CD4-positive, CD25-positive, alpha-beta regulatory T cell (primary cell): ENCODE results near the gene YARS1. TPM values are rescaled to one million over a fixed set of nuclear protein-coding genes. Genes with fewer than 3 reads are reported as not detected.

Experiments
- ATAC-seq, 2 donors: fragments of 150-1000 bp; cut with Tn5 transposase; one replicate each; pipeline ENCODE4 v1.10.0; 2021; ENCODE audit warnings: low read depth in 2 of 2, moderate number of reproducible peaks in 2 of 2, moderate library complexity in 1 of 2
- DNase-seq, 3 donors: peaks; one replicate each; pipeline versions ENCODE4 v3.0.0 to v3.0.0-alpha.2; 2012 to 2022; ENCODE audit warnings: mixed read lengths in 1 of 3
- H3K27ac ChIP-seq: one replicate; pipeline ENCODE4 v1.7.0; 2013; ENCODE audit warnings: mild to moderate bottlenecking, low read length; ENCODE audit not compliant: insufficient read depth, poor library complexity, severe bottlenecking
- H3K27me3 ChIP-seq: one replicate; pipeline ENCODE4 v1.7.0; 2013; ENCODE audit warnings: low read length; ENCODE audit not compliant: control insufficient read depth, insufficient read depth
- H3K36me3 ChIP-seq: one replicate; pipeline ENCODE4 v1.7.0; 2013; ENCODE audit warnings: mild to moderate bottlenecking, low read length, moderate library complexity; ENCODE audit not compliant: control insufficient read depth, insufficient read depth
- H3K4me1 ChIP-seq: 2 replicates; pipeline ENCODE4 v1.7.0; 2013; ENCODE audit warnings: mild to moderate bottlenecking, low read length; ENCODE audit not compliant: insufficient read depth, control insufficient read depth, poor library complexity, severe bottlenecking
- H3K4me3 ChIP-seq: one replicate; pipeline ENCODE4 v1.7.0; 2013; ENCODE audit warnings: low read depth, mild to moderate bottlenecking, low read length, moderate library complexity
- H3K9me3 ChIP-seq, 2 experiments: 1 replicate in 1 of 2; 2 replicates in 1 of 2; pipeline ENCODE4 v1.7.0; 2013; ENCODE audit warnings: low read length in 2 of 2, mild to moderate bottlenecking in 1 of 2, moderate library complexity in 1 of 2; ENCODE audit not compliant: control insufficient read depth in 2 of 2
- H3K27ac Mint-ChIP-seq, 3 donors: one replicate each; pipeline ENCODE4 v1.8.0; 2020 to 2022; ENCODE audit warnings: mild to moderate bottlenecking in 3 of 3, mixed read lengths in 3 of 3, moderate library complexity in 2 of 3
- H3K27me3 Mint-ChIP-seq: one replicate; pipeline ENCODE4 v1.8.0; 2022; ENCODE audit warnings: mild to moderate bottlenecking, mixed read lengths
- H3K36me3 Mint-ChIP-seq: one replicate; pipeline ENCODE4 v1.8.0; 2020; ENCODE audit warnings: mixed read lengths
- H3K4me1 Mint-ChIP-seq, 4 donors: one replicate each; pipeline ENCODE4 v1.8.0; 2020 to 2022; ENCODE audit warnings: mixed read lengths in 4 of 4, mild to moderate bottlenecking in 1 of 4
- H3K4me3 Mint-ChIP-seq, 4 donors: one replicate each; pipeline ENCODE4 v1.8.0; 2020 to 2022; ENCODE audit warnings: mild to moderate bottlenecking in 4 of 4, mixed read lengths in 4 of 4, moderate library complexity in 3 of 4
- H3K9me3 Mint-ChIP-seq, 7 donors: one replicate each; pipeline ENCODE4 v1.8.0; 2020 to 2022; ENCODE audit warnings: mixed read lengths in 7 of 7, mild to moderate bottlenecking in 3 of 7, moderate library complexity in 2 of 7
- polyA plus RNA-seq, 4 donors: library from polyadenylated mRNA; unstranded; fragments of 300-500 nt; fragmentation: Illumina TruSeq; gene quantifications; one replicate each; pipeline ENCODE4 v1.2.3, GENCODE V29; 2021
- total RNA-seq: library from RNA; stranded (reverse); gene quantifications from one replicate; pipeline ENCODE4 v1.2.3, GENCODE V29; 2022

YARS1 gene
- total and polyA plus RNA-seq, 5 donors from 2014 or later, result 47.3 to 111 (median 59.7) TPM

DNA sequence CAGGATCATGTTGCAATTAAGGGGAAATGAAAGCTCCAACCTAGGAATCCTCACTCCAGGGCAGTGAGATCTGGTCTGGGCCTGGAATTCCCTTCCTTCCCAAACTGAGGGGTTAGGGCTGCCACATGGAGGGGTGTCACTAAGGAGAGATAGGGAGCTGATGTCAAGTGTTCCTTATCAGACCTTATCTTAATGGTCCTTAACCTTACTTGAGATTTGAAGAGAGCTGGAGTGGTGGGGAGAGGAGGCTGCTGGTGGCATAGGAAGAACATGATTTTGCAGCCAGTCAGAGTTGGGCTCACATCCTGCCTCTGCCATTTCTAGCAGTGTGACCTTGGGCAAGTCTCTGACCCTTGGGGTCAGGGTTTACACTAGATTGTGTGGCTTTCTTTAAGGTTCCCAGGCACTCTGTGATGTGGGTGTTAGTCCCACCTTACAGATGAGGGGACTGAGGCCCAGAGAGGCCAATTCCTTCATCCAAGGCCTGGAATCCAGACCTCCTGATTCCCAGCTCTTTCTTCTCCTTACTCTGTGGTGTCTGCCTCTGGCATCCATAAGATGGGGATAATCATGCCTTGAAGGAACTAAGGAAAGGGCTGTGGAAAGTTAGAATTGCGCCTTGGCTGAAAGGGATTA lies 58.2 kb downstream of the YARS1 start:
- H3K4me1 ChIP-seq, result peaks cover 8% of the 10 kb centered on the region
- Mint-ChIP-seq H3K27ac (no peak overlapping the region), H3K36me3 (no peaks in the 10 kb centered on the region), H3K4me3 (no peak overlapping the region), H3K27me3 (peaks cover 11% of the 10 kb centered on the region), H3K9me3 (no peaks in the 10 kb centered on the region), H3K4me1 (peaks cover 4 to 26% (median 7%) of the 10 kb centered on the region in 4 donors)
- H3K27me3 ChIP-seq, result peaks cover 2% of the 10 kb centered on the region
- no peak overlapping the region for H3K27ac ChIP-seq
- H3K4me3 ChIP-seq, result no peak overlapping the region
- ATAC-seq, result no peak
- H3K9me3 ChIP-seq, result no peaks in the 10 kb centered on the region
- H3K36me3 ChIP-seq, result no peaks in the 10 kb centered on the region
- no peak for DNase-seq

- H3K4me3 ChIP-seq, result no peak overlapping the region
- Mint-ChIP-seq H3K36me3 (no peaks in the 10 kb centered on the region), H3K9me3 (no peaks in the 10 kb centered on the region), H3K27ac (peak overlapping the region in 1 of 3 donors; percentile 67), H3K4me1 (peaks cover 4 to 27% (median 7%) of the 10 kb centered on the region in 4 donors), H3K4me3 (no peak overlapping the region), H3K27me3 (peaks cover 10% of the 10 kb centered on the region)
- DNase-seq (no peak), ATAC-seq (no peak)
- H3K4me1 ChIP-seq, result peaks cover 13% of the 10 kb centered on the region
- H3K27me3 ChIP-seq, result peaks cover 2% of the 10 kb centered on the region
- no peaks in the 10 kb centered on the region for H3K36me3 ChIP-seq
- H3K27ac ChIP-seq, result no peak overlapping the region
- no peaks in the 10 kb centered on the region for H3K9me3 ChIP-seq
Measured at GRCh38 chr1:32758177-32758794, 58.9 kb downstream of the YARS1 start.

DNA sequence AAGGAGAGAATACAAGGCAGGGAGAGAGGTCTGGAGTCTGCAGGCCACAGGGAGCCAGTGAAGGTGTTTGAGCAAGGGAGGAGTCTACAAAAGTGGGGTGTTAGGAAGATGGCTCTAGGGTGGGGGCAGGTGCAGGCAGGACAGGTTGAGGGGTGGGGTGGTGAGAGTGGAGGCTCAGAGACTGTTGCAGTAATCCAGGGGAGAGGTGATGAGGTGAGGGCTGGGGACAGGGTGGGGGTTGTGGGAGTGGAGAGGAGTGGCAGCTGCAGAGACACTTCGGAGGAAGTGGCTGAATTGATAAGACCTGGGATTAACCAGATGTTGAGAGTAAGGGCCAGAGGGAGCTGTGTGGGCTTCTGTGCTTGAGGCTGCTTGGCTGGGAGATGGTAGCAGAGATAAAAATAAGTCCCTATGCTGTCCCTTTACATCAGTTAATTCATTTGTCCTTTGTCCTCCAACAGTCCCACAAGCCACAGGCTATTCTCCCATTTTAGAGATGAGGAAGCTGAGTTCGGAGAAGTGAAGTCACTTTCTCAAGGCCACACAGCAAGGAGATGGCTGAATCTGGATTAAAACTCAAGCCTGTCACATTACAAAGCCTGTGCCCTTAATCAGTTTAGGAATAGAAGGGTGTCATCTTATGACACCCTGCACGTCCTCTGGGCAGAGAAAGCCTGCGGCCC lies 59.8 kb downstream of the YARS1 start:
- Histone ChIP-seq H3K4me1 (peaks cover 16% of the 10 kb centered on the region), H3K36me3 (no peaks in the 10 kb centered on the region), H3K27ac (no peak overlapping the region), H3K9me3 (no peaks in the 10 kb centered on the region), H3K27me3 (peaks cover 2% of the 10 kb centered on the region), H3K4me3 (no peak overlapping the region)
- no peaks in the 10 kb centered on the region for H3K9me3 Mint-ChIP-seq
- peak overlapping the region in 2 of 3 donors; percentile 45 to 67 for H3K27ac Mint-ChIP-seq
- H3K4me1 Mint-ChIP-seq, result peaks cover 4 to 28% (median 7%) of the 10 kb centered on the region in 4 donors
- H3K36me3 Mint-ChIP-seq, result no peaks in the 10 kb centered on the region
- DNase-seq (no peak), ATAC-seq (no peak)
- H3K4me3 Mint-ChIP-seq, result no peak overlapping the region
- H3K27me3 Mint-ChIP-seq, result peaks cover 11% of the 10 kb centered on the region

DNA sequence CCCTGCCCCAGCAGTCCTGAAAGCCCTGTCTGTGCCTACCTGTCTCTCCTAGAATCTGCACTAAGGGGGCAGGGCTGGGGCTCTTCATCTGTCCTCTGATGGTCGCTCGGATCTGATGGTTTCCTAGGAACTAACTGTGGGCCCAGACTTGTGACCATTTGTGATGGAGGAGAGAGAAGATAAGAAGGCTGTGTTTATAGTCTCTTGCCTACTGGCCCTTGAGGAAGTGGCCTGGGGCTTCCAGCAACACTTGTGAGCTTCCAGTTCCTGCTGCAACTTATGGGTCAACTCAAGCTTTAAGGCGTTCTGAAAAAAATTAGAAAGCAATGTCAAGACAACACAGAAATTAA lies 61.4 kb downstream of the YARS1 start:
- Histone ChIP-seq H3K27me3 (peaks cover 2% of the 10 kb centered on the region), H3K4me3 (no peak overlapping the region), H3K4me1 (peaks cover 16% of the 10 kb centered on the region), H3K9me3 (no peaks in the 10 kb centered on the region), H3K36me3 (no peaks in the 10 kb centered on the region), H3K27ac (no peak overlapping the region)
- Mint-ChIP-seq H3K27me3 (peaks cover 25% of the 10 kb centered on the region), H3K9me3 (peaks cover 0 to 2% (median 0%) of the 10 kb centered on the region in 7 donors), H3K4me1 (peaks cover 4 to 30% (median 7%) of the 10 kb centered on the region in 4 donors), H3K4me3 (peak overlapping the region in 2 of 4 donors; percentile 63 to 64), H3K36me3 (no peaks in the 10 kb centered on the region), H3K27ac (no peak overlapping the region)
- DNase-seq (no peak), ATAC-seq (no peak)

DNA sequence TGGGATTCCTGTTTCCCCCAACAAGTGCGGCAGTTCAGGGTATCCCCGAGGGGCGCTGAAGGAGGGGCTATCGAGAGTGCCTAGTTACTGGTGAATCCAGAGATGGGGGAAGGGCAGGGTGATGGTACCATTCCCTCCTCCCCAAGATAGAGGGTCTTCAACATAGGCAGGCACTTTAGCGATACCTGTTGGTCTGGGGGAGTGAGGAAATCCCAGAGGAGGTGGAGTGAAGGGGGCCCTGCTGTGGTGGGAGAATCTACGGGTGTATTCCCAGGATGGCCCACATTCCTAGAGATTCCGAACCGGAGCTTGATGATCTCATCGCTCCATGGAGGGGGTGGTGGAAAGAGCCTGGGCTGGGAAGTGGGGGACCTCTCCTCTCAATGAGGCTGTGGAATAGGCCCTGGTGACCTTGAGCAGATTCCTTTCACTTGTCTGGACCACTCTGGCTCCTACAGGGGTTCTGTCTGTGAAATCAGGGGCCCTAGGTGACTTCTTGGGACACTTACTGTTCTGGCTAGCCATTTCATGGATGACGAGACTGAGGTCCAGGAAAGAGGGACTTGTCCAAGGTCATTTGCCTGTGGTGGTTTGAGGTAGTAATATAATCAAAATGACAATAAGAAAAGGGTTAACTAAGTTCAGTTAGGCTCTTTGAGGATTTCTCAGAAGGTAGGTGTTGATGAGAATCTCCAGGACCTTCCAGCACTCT lies 61.9 kb downstream of the YARS1 start:
- Mint-ChIP-seq H3K9me3 (peaks cover 0 to 2% (median 0%) of the 10 kb centered on the region in 7 donors), H3K27ac (peak overlapping the region in 1 of 3 donors; percentile 26), H3K27me3 (peaks cover 25% of the 10 kb centered on the region), H3K4me3 (peak overlapping the region; percentile 24 to 64 (median 58)), H3K36me3 (no peaks in the 10 kb centered on the region), H3K4me1 (peaks cover 4 to 28% (median 7%) of the 10 kb centered on the region in 4 donors)
- H3K36me3 ChIP-seq, result no peaks in the 10 kb centered on the region
- no peaks in the 10 kb centered on the region for H3K9me3 ChIP-seq
- peaks cover 16% of the 10 kb centered on the region for H3K4me1 ChIP-seq
- no peak overlapping the region for H3K4me3 ChIP-seq
- no peak overlapping the region for H3K27ac ChIP-seq
- DNase-seq, result no peak
- ATAC-seq, result no peak
- H3K27me3 ChIP-seq, result peaks cover 2% of the 10 kb centered on the region

- Histone ChIP-seq H3K27ac (no peak overlapping the region), H3K4me3 (peak overlapping the region; percentile 68), H3K9me3 (no peaks in the 10 kb centered on the region), H3K4me1 (peaks cover 16% of the 10 kb centered on the region), H3K36me3 (no peaks in the 10 kb centered on the region), H3K27me3 (peaks cover 2% of the 10 kb centered on the region)
- peak overlapping the region in 3 of 4 donors; percentile 72 to 89 (median 84) for H3K4me3 Mint-ChIP-seq
- H3K9me3 Mint-ChIP-seq, result peaks cover 0 to 2% (median 0%) of the 10 kb centered on the region in 7 donors
- peaks cover 2 to 22% (median 6%) of the 10 kb centered on the region in 4 donors for H3K4me1 Mint-ChIP-seq
- H3K27me3 Mint-ChIP-seq, result peaks cover 27% of the 10 kb centered on the region
- ATAC-seq, result peak; percentile 54 to 59
- peak overlapping the region in 2 of 3 donors; percentile 57 to 95 for H3K27ac Mint-ChIP-seq
- H3K36me3 Mint-ChIP-seq, result no peaks in the 10 kb centered on the region
- peak in 2 of 3 donors; percentile 29 to 50 for DNase-seq
Measured at GRCh38 chr1:32754317-32755097, 62.7 kb downstream of the YARS1 start.
